GM19324 (cell line): ENCODE measurements around the gene DCAF5.
"Not testable (repeated sequence)": the region's sequence is repeated elsewhere in the genome, so short reads cannot be mapped to it uniquely, and the experiment has no call there.

ENCODE experiments used
- ATAC-seq: cut with Tn5 transposase; IDR thresholded peaks from one replicate; pipeline ENCODE4 v1.9.1; 2021; ENCODE audit warnings: mild to moderate bottlenecking, moderate library complexity; ENCODE audit not compliant: unreplicated experiment, low FRiP score

The DCAF5 gene

GRCh38 chr14:69097974-69098373 lies 54.9 kb downstream of the DCAF5 start:
- ATAC-seq = no peak

GRCh38 chr14:69096781-69097475 lies 56.0 kb downstream of the DCAF5 start:
- no peak for ATAC-seq

DNA sequence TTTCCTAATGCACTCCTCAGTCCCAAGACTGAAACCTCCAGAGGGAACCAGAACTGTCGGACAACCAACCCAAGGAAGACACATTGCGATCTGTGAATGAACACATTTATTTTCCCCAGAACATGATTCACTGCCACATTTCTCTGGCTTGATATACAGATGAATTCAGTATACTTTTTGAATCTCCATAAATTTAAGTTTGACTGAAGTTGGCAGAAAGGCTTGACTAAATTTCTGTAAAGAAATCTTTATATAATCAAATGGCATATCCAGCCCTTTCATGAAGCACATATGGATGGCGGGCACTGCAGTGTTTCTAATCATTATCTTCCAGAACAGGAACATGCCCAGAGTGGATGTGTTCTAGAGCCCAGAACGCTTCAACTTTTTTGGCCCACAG lies 56.7 kb downstream of the DCAF5 start:
- no peak for ATAC-seq

- ATAC-seq = no peak
These were observed 58.4 kb downstream of the DCAF5 start for GRCh38 chr14:69094481-69094880.

GRCh38 chr14:69093631-69094421 lies 59.1 kb downstream of the DCAF5 start:
- no peak for ATAC-seq

GRCh38 chr14:69092840-69093422 lies 60.0 kb downstream of the DCAF5 start:
- ATAC-seq = no peak

- no peak for ATAC-seq
These were observed 61.2 kb downstream of the DCAF5 start for GRCh38 chr14:69091695-69092094.

GRCh38 chr14:69091006-69091405 lies 61.9 kb downstream of the DCAF5 start:
- ATAC-seq = no peak

DNA sequence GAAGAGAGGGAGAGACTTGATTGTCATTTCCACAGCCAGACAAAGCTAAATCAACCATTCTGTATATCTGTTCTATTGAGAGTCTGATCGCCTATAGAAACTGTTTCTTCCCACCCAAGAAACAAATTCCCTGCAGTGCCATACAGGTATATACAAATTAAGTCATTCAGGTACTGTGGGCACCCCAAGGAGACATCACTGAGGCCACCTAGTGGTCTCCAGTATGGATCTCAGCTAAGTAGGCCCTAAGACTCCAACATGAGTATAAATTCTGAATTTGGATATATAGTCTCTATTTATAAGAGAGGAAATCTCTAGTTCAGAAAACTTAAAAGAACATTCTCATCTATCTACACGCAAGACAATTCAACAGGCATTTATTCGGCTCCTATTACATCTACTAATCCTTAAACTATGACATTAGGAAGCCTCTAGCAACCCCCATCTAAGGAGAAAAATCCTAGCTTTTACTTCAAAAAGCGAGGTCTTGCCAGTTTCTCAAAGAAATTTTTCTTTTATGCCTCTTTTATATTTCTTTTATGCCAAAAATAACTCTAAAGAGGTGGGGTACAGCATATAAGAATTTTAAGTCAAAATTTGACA lies 62.6 kb downstream of the DCAF5 start:
- no peak for ATAC-seq

- ATAC-seq = no peak
These were observed 63.9 kb downstream of the DCAF5 start for GRCh38 chr14:69089046-69089445.

DNA sequence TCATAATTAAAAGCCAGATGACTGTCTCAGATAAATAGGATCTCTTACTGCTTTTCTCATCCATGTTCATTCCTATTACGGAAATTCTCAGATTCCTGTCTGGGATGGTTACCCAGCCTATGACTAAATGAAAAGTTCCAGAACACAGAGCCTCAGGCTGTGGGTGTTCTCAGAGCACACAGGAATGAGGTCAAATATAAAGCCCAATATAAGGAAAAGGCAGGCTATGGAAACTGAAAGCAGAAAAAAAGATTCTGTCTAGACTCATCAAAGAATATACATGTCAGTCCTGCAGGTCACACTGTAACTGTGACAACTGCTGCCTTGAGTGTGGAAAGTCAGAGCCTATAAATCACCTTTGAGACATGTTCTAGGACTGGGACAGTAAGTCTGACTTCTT lies 64.3 kb downstream of the DCAF5 start:
- no peak for ATAC-seq

DNA sequence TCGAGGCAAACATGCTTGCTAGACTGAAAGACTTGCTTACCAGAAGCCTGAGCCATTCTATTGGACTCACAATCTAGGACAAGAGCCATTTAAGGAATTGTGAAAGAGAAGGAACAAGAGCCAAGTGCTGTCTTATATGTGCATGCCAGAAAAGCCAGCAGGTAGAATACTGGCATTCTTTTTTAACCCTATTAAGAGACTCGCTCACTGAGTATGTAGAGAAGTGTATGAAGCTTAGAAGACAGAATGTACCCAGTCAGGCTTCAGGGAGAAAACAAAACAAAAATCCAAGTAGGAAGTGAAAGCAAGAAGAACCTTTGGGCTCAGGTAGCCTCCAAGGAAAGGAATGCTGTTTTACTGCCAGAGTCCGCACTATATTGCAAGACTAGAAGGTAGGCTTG lies 65.9 kb downstream of the DCAF5 start:
- ATAC-seq = no peak

DNA sequence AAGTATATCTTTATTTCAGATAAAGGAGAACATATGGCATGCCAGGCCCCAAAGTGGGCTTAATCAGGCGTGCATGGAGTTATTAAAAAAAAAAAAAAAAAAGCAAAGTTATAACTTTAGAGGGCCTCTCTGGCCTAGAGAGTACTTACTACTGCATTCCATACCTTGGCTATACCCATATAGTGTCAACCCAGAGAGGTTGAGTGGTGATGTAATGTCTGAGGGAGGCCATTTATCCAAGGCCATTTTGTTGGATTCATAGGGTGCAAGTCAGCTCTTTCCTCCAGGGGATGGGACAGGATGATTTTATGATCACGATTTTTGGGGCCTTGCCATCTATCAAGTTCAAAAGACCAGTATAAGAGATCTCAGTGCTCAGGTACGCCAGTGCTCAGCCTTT lies 66.4 kb downstream of the DCAF5 start:
- ATAC-seq = no peak

GRCh38 chr14:69084023-69084422 lies 68.9 kb downstream of the DCAF5 start:
- no peak for ATAC-seq

DNA sequence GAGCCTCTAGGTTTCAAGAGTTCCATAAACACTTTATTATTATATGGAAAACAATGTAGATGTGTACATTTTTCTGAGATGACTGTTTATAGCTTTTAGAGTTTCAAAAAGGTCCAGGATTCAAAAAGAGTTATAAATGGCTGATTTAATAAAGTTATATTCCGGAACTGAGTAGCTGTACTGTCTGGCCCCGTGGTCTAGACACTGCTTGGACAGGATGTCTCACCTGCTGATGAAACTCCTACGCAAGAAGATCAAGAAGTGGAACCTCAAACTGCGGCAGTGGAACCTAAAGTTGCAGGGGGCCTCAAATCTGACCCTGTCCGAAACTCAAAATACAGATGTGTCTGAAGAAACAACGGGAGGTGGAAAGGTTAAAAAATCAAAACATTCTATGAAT lies 69.7 kb downstream of the DCAF5 start:
- no peak for ATAC-seq

DNA sequence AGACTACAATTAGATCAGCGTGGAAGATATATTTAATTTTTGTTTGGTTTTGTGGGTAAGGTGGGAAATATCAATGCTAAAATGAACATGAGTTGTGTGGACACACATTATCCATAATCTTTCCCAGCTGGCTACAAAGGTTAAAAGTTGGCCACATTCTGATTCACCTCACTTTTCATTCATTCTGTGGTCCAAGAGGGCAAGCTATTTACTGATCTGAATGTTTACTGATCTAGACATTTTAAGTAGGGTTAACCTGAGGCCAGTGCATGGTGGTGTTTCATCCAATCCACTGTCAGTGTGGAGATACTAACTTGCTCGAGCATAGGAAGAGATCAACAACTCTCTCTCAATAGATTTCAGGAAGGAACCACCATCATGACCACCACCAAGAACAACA lies 71.6 kb downstream of the DCAF5 start:
- no peak for ATAC-seq

DNA sequence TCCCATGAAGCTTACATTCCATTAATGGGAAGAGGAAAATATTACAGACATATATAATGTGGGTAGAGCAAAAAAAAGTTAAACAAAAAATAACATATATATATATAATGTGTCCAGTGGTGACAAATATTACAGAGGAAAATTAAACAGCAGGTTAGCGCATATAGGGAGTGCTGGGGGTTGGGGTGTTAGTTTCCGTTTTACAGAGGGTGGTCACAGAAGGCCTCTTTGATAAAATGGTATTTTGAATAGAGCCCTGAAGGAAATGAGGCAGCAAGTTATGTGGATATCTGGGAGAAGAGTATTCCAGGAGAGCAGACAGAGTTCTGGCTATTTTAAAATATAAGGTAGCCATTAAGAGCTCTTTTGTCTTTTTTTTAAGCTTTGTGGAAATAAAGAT lies 73.2 kb downstream of the DCAF5 start:
- no peak for ATAC-seq

- ATAC-seq = no peak
These were observed 73.7 kb downstream of the DCAF5 start for GRCh38 chr14:69079188-69079742.

- no peak for ATAC-seq
These were observed 75.1 kb downstream of the DCAF5 start for GRCh38 chr14:69077841-69078240.

DNA sequence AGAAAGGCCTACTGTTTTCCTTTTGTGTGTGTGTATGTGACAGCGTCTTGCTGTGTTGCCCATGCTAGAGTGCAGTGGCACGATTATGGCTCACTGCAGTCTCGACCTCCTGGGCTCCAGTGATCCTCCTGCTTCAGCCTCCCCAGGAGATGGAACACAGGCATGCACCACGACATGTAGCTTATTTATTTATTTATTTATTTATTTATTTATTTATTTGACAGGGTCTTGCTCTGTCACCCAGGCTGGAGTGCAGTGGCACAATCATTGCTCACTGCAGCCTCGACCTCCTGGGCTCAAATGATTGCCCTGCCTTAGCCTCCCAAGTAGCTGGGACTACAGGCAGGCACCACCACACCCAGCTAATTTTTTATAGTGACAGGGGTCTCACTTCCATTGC lies 75.7 kb downstream of the DCAF5 start:
- not testable (repeated sequence) for ATAC-seq

DNA sequence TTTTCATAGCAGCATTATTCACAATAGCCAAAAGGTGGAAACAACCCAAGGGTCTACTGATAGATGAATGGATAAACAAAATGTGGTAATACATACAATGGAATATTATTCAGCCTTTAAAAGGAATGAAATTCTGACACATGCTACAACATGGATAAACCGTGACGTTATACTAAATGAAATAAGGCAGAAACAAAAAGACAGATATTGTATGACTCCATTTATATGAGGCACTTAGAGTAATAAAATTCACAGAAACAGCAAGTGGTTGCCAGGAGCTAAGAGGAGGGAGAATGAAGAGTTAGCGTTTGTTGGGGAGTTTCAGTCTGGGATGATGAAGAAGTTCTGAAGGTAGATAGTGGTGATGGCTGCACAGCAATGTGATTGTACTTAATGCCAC lies 76.6 kb downstream of the DCAF5 start:
- no peak for ATAC-seq
